IMR-90 (cell line): Measurements from ENCODE around the gene OR52I2. TPM values are rescaled to one million over a fixed set of nuclear protein-coding genes. Genes with fewer than 3 reads are reported as not detected.
A peak's percentile ranks its signal among the peaks of the same experiment; 100 is the strongest.

Experiments
- ATAC-seq: fragments of 200-7000 bp; cut with Tn5 transposase; 2 replicates; pipeline ENCODE4 v1.9.1; 2020; ENCODE audit warnings: low read depth, mild to moderate bottlenecking, moderate library complexity
- BruUV-seq: library from RNA; stranded (reverse); fragments of 400-500 nt; replicated peaks from 2 replicates; lab custom pipeline; 2021; lab: Mats Ljungman, UMichigan
- CTCF ChIA-PET: fragments of 300-600 bp; formaldehyde crosslinking; extraction: SDS; loops from one replicate; lab custom pipeline; 2021; ENCODE audit warnings: antibody characterized with exemption; lab: Yijun Ruan, JAX
- POLR2A ChIA-PET: fragments of 300-600 bp; sonication (Branson Sonifier 250); formaldehyde crosslinking; loops from one replicate; lab custom pipeline; 2022; ENCODE audit warnings: antibody characterized with exemption; ENCODE audit not compliant: unreplicated experiment; lab: Charles Lee
- DNase-seq: peaks from one replicate; pipeline ENCODE4 v3.0.0; 2013
- H2AFZ ChIP-seq: replicated peaks from 2 replicates; pipeline ENCODE3; 2013; ENCODE audit warnings: low read length, mild to moderate bottlenecking; ENCODE audit not compliant: poor library complexity
- H2AK5ac ChIP-seq: 2 replicates; pipeline ENCODE4 v1.6.1; 2013; ENCODE audit warnings: low read depth, low read length, inconsistent platforms
- H2AK9ac ChIP-seq: replicated peaks from 2 replicates; pipeline ENCODE3; 2013; ENCODE audit warnings: mild to moderate bottlenecking, low read depth, low read length, moderate library complexity; ENCODE audit not compliant: poor library complexity
- H2BK120ac ChIP-seq: 2 replicates; pipeline ENCODE4 v1.6.1; 2013; ENCODE audit warnings: low read depth, low read length, inconsistent platforms
- H2BK15ac ChIP-seq: 3 replicates; pipeline ENCODE4 v1.6.1; 2013; ENCODE audit warnings: low read depth, low read length, inconsistent platforms
- H2BK20ac ChIP-seq: 2 replicates; pipeline ENCODE4 v1.6.1; 2013; ENCODE audit warnings: low read depth, mild to moderate bottlenecking, inconsistent platforms, low read length, moderate library complexity
- H2BK5ac ChIP-seq: 2 replicates; pipeline ENCODE4 v1.6.1; 2013; ENCODE audit warnings: mild to moderate bottlenecking, low read depth, low read length, inconsistent platforms; ENCODE audit not compliant: poor library complexity, severe bottlenecking
- H3K14ac ChIP-seq: replicated peaks from 2 replicates; pipeline ENCODE4 v1.6.1; 2013; ENCODE audit warnings: low read depth, low read length, inconsistent platforms
- H3K18ac ChIP-seq: 2 replicates; pipeline ENCODE4 v1.6.1; 2013; ENCODE audit warnings: low read depth, low read length, control low read depth
- H3K23ac ChIP-seq: 2 replicates; pipeline ENCODE4 v1.6.1; 2013; ENCODE audit warnings: low read depth, low read length, inconsistent platforms
- H3K27ac ChIP-seq: 2 replicates; pipeline ENCODE4 v1.5.1; 2013; ENCODE audit warnings: mild to moderate bottlenecking, control low read depth, low read length; ENCODE audit not compliant: insufficient read depth
- H3K27me3 ChIP-seq: 2 replicates; pipeline ENCODE4 v1.6.1; 2013; ENCODE audit warnings: low read length; ENCODE audit not compliant: control insufficient read depth, insufficient read depth
- H3K36me3 ChIP-seq: 2 replicates; pipeline ENCODE4 v1.6.1; 2013; ENCODE audit warnings: low read length, mixed read lengths; ENCODE audit not compliant: control insufficient read depth, insufficient read depth
- H3K4ac ChIP-seq: 2 replicates; pipeline ENCODE4 v1.6.1; 2013; ENCODE audit warnings: low read depth, low read length, inconsistent platforms
- H3K4me1 ChIP-seq: 2 replicates; pipeline ENCODE4 v1.6.1; 2013; ENCODE audit warnings: low read length, mixed read lengths; ENCODE audit not compliant: control insufficient read depth, insufficient read depth
- H3K4me2 ChIP-seq: 2 replicates; pipeline ENCODE4 v1.6.1; 2013; ENCODE audit warnings: low read depth, mild to moderate bottlenecking, control low read depth, low read length, moderate library complexity
- H3K4me3 ChIP-seq: 2 replicates; pipeline ENCODE4 v1.5.1; 2013; ENCODE audit warnings: low read depth, mild to moderate bottlenecking, control low read depth, low read length, moderate library complexity; ENCODE audit not compliant: insufficient read depth
- H3K56ac ChIP-seq: 2 replicates; pipeline ENCODE4 v1.6.1; 2013; ENCODE audit warnings: low read length, inconsistent platforms; ENCODE audit not compliant: insufficient read depth; ENCODE audit errors: extremely low read depth
- H3K79me1 ChIP-seq, 2 experiments: 2 replicates each; pipeline ENCODE4 v1.6.1; 2013; ENCODE audit warnings: low read length in 2 of 2, inconsistent platforms in 1 of 2, low read depth in 1 of 2
- H3K9ac ChIP-seq: 2 replicates; pipeline ENCODE4 v1.6.1; 2013; ENCODE audit warnings: low read depth, low read length, control low read depth
- H3K9me1 ChIP-seq: 2 replicates; pipeline ENCODE4 v1.6.1; 2013; ENCODE audit warnings: low read length, inconsistent platforms; ENCODE audit not compliant: insufficient read depth
- H3K9me3 ChIP-seq: 2 replicates; pipeline ENCODE4 v1.6.1; 2013; ENCODE audit warnings: low read length; ENCODE audit not compliant: control insufficient read depth, insufficient read depth
- H4K20me1 ChIP-seq: 2 replicates; pipeline ENCODE4 v1.6.1; 2013; ENCODE audit warnings: low read length, inconsistent platforms; ENCODE audit not compliant: insufficient read depth
- H4K5ac ChIP-seq: 2 replicates; pipeline ENCODE4 v1.6.1; 2013; ENCODE audit warnings: mild to moderate bottlenecking, low read depth, low read length, control low read depth
- H4K8ac ChIP-seq, 2 experiments: 2 replicates each; pipeline ENCODE4 v1.6.1; 2013; ENCODE audit warnings: low read depth in 2 of 2, low read length in 2 of 2, control low read depth in 1 of 2, inconsistent platforms in 1 of 2
- H4K91ac ChIP-seq: 2 replicates; pipeline ENCODE4 v1.6.1; 2013; ENCODE audit warnings: low read depth, low read length, inconsistent platforms; ENCODE audit not compliant: insufficient read depth
- BHLHE40 ChIP-seq: fragments of 150-350 bp; IDR thresholded peaks from 2 replicates; pipeline ENCODE4 v1.6.1; 2016; ENCODE audit warnings: mild to moderate bottlenecking, low read depth, low read length
- CEBPB ChIP-seq: IDR thresholded peaks from 2 replicates; pipeline ENCODE4 v1.6.1; 2012; ENCODE audit warnings: low read depth, low read length, improper control_type of control experiment
- CTCF ChIP-seq: conservative IDR thresholded peaks from 2 replicates; pipeline ENCODE4 v1.5.1; 2012; ENCODE audit warnings: mild to moderate bottlenecking, low read depth, low read length, improper control_type of control experiment
- ELK1 ChIP-seq: fragments of 150-350 bp; IDR thresholded peaks from 2 replicates; pipeline ENCODE4 v1.6.1; 2016; ENCODE audit warnings: low read depth, mild to moderate bottlenecking, low read length, moderate library complexity, borderline replicate concordance
- MAFK ChIP-seq: IDR thresholded peaks from 2 replicates; pipeline ENCODE4 v1.6.1; 2012; ENCODE audit warnings: low read depth, low read length, improper control_type of control experiment
- MAZ ChIP-seq: IDR thresholded peaks from 2 replicates; pipeline ENCODE4 v1.6.1; 2012; ENCODE audit warnings: low read depth, mild to moderate bottlenecking, low read length, improper control_type of control experiment, moderate library complexity, borderline replicate concordance
- MXI1 ChIP-seq: IDR thresholded peaks from 2 replicates; pipeline ENCODE4 v1.6.1; 2012; ENCODE audit warnings: low read depth, mild to moderate bottlenecking, low read length, moderate library complexity, borderline replicate concordance
- NFE2L2 ChIP-seq: fragments of 150-350 bp; IDR thresholded peaks from 2 replicates; pipeline ENCODE4 v1.6.1; 2016; ENCODE audit warnings: low read depth, mild to moderate bottlenecking, low read length
- POLR2A ChIP-seq: IDR thresholded peaks from 2 replicates; pipeline ENCODE4 v1.6.1; 2012; ENCODE audit warnings: mild to moderate bottlenecking, low read depth, low read length
- RAD21 ChIP-seq: IDR thresholded peaks from 2 replicates; pipeline ENCODE4 v1.6.1; 2012; ENCODE audit warnings: low read length, improper control_type of control experiment
- RCOR1 ChIP-seq: IDR thresholded peaks from 2 replicates; pipeline ENCODE4 v1.6.1; 2012; ENCODE audit warnings: mild to moderate bottlenecking, low read length, improper control_type of control experiment; ENCODE audit not compliant: insufficient replicate concordance
- RFX5 ChIP-seq: IDR thresholded peaks from 2 replicates; pipeline ENCODE4 v1.8.0; 2012; ENCODE audit warnings: low read depth, mild to moderate bottlenecking, low read length, moderate library complexity
- USF2 ChIP-seq: fragments of 150-350 bp; IDR thresholded peaks from 2 replicates; pipeline ENCODE4 v1.6.1; 2017; ENCODE audit warnings: mild to moderate bottlenecking, antibody characterized with exemption, low read length, low read depth
- WGBS, 2 experiments: methylation state at CpG; one replicate each; pipeline versions ENCODE4 v1.1.5 to v1.1.7; 2013; ENCODE audit warnings: missing lambda C conversion rate in 2 of 2; ENCODE audit not compliant: insufficient read length in 1 of 2; ENCODE audit errors: extremely low coverage in 2 of 2; 5-methylcytosine and 5-hydroxymethylcytosine counted together
- dilution Hi-C: fragments of 300-500 bp; cut with HindIII; formaldehyde crosslinking; loops from one replicate; pipeline ENCODE4 v1.14.3; 2018; ENCODE audit warnings: low sequenced_read_pairs; ENCODE audit not compliant: unreplicated experiment
- in situ Hi-C: fragments of 300-500 bp; cut with MboI; formaldehyde crosslinking; loops from 3 replicates; pipeline ENCODE4 v1.14.3; 2019; ENCODE audit warnings: low sequenced_read_pairs, inconsistent platforms, mixed read lengths
- intact Hi-C: fragments of 100-400 bp; cut with micrococcal nuclease; formaldehyde crosslinking; loops from 2 replicates; pipeline ENCODE4 v1.10.0; 2022
- polyA plus RNA-seq, 3 experiments: library from polyadenylated mRNA; depleted of rRNA; stranded (reverse); fragments of >200 nt; gene quantifications; 2 replicates each; pipeline ENCODE4 v1.2.3, GENCODE V29; 2012; ENCODE audit warnings: low replicate concordance in 1 of 3
- total RNA-seq: library from RNA; depleted of rRNA; stranded (reverse); fragments of >200 nt; gene quantifications from 2 replicates; pipeline ENCODE4 v1.2.3, GENCODE V29; 2012

The OR52I2 gene
- total and polyA plus RNA-seq, 2 of the 4 experiments (the other 2 are of a cell fraction): not detected

- TF ChIP-seq ELK1 (no peak), MXI1 (no peak), MAFK (no peak), RFX5 (no peak)
These were observed 60.0 kb downstream of the OR52I2 start (continued) for GRCh38 chr11:4641501-4641900.

DNA sequence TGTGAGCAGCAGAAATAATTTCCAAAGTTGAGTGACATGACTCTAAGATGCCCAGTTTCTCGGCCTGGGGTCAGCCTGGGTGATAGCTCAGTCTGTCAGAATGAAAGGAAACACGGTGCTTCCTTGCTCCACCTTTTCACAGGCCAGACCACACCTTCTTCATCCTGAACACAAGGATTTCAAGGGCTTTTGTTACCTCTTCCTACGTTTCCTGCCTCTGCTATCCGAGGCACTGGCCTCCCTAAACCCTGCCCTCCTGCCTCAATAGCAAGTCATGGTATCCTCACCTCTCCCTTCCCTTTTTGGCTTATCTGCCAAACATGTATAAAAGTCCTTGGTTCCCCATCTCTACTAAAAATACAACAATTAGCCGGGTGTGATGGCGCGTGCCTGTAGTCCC is 60.5 kb downstream of the OR52I2 start:
- Histone ChIP-seq H4K5ac (no peak overlapping the region), H4K91ac (no peak overlapping the region; the same call in 1 of the 2 replicates), H3K9ac (no peak overlapping the region), H3K4ac (no peak overlapping the region), H3K9me1 (no peaks in the 10 kb centered on the region), H3K23ac (no peak overlapping the region), H2AK9ac (no peak overlapping the region), H2AFZ (no peak overlapping the region), H2BK15ac (no peak overlapping the region), H3K14ac (0 out of 2 replicates have a peak overlapping the region, but pooled peaks have one; percentile 14), H4K8ac (no peak overlapping the region), H4K20me1 (no peaks in the 10 kb centered on the region), H3K56ac (no peak overlapping the region), H3K4me2 (no peak overlapping the region), H3K36me3 (no peaks in the 10 kb centered on the region), H2AK5ac (no peak overlapping the region), H3K79me1 (no peaks in the 10 kb centered on the region), H3K27ac (no peak overlapping the region), H3K9me3 (no peaks in the 10 kb centered on the region), H2BK120ac (no peak overlapping the region), H3K18ac (no peak overlapping the region), H3K4me1 (no peaks in the 10 kb centered on the region), H2BK5ac (no peak overlapping the region), H3K4me3 (no peak overlapping the region), H2BK20ac (0 out of 2 replicates have a peak overlapping the region, but pooled peaks have one; percentile 0), H3K27me3 (no peaks in the 10 kb centered on the region)
- DNase-seq (no peak), ATAC-seq (no peak)
- dilution Hi-C loops (no loop called here), in situ Hi-C loops (no loop called here), intact Hi-C loops (no loop called here)
- ChIA-PET POLR2A (no interaction called here), CTCF (no interaction called here)
- no TSS peak for BruUV-seq
- WGBS, 2 experiments: 75% methylated on average over 3 of the region's 7 CpGs; no CpG with 5 or more reads in 1 of the 2 experiments
- TF ChIP-seq RCOR1 (no peak), MAZ (no peak), RFX5 (no peak), NFE2L2 (no peak), BHLHE40 (no peak), ELK1 (no peak), CEBPB (no peak), RAD21 (no peak), USF2 (no peak), POLR2A (no peak), CTCF (no peak), MAFK (no peak)
